GM12878 (cell line): ENCODE data around the gene PPP4R1. TPM values are rescaled to one million over a fixed set of nuclear protein-coding genes. Genes with fewer than 3 reads are reported as not detected.

Experiments used
- ATAC-seq: fragments of 200-7000 bp; cut with Tn5 transposase; 3 replicates; pipeline ENCODE4 v1.9.1; 2020; ENCODE audit warnings: mild to moderate bottlenecking, moderate library complexity
- BruUV-seq: library from RNA; stranded (reverse); fragments of 400-500 nt; replicated peaks from 2 replicates; lab custom pipeline; 2021; lab: Mats Ljungman, UMichigan
- CTCF ChIA-PET: fragments of 300-600 bp; sonication (Branson Sonifier 250); formaldehyde crosslinking; extraction: SDS; loops from one replicate; lab custom pipeline; 2021; ENCODE audit warnings: inconsistent platforms; lab: Yijun Ruan, JAX
- POLR2A ChIA-PET: fragments of 350-600 bp; formaldehyde crosslinking; extraction: SDS; loops from one replicate; lab custom pipeline; 2021; ENCODE audit warnings: inconsistent platforms; lab: Charles Lee
- RAD21 ChIA-PET: fragments of 300-600 bp; sonication (Branson Sonifier 250); formaldehyde crosslinking; loops from one replicate; lab custom pipeline; 2023; ENCODE audit warnings: antibody characterized with exemption; ENCODE audit not compliant: unreplicated experiment; lab: Charles Lee
- SMC1A ChIA-PET: fragments of 300-600 bp; sonication (Branson Sonifier 250); formaldehyde crosslinking; loops from one replicate; lab custom pipeline; 2023; ENCODE audit not compliant: unreplicated experiment, uncharacterized antibody; lab: Charles Lee
- DNase-seq: peaks from one replicate; pipeline ENCODE4 v3.0.0-alpha.2; 2011; ENCODE audit warnings: low read depth, low spot score
- FAIRE-seq: peaks from 3 replicates; lab custom pipeline; 2011; peaks lifted over from hg19 to GRCh38; lab: Jason Lieb, UNC
- H2AFZ ChIP-seq: 2 replicates; pipeline ENCODE4 v1.6.0; 2011; ENCODE audit warnings: low read depth, low read length, control low read depth; ENCODE audit not compliant: control insufficient read depth
- H3K27ac ChIP-seq: 2 replicates; pipeline ENCODE4 v1.5.1; 2011; ENCODE audit warnings: control low read depth; ENCODE audit not compliant: control insufficient read depth, insufficient read depth
- H3K27me3 ChIP-seq, 2 experiments: replicated peaks in 1 of 2; 2 replicates each; pipeline versions ENCODE4 v1.6.0 to v1.6.1; 2011; ENCODE audit warnings: low read length in 1 of 2; ENCODE audit not compliant: control insufficient read depth in 2 of 2, insufficient read depth in 2 of 2
- H3K36me3 ChIP-seq, 2 experiments: 2 replicates each; pipeline ENCODE4 v1.5.1; 2011; ENCODE audit warnings: low read length in 1 of 2; ENCODE audit not compliant: control insufficient read depth in 2 of 2, insufficient read depth in 2 of 2
- H3K4me1 ChIP-seq: 2 replicates; pipeline ENCODE4 v1.6.1; 2011; ENCODE audit warnings: mild to moderate bottlenecking, low read length, moderate library complexity, mixed read lengths; ENCODE audit not compliant: control insufficient read depth, insufficient read depth
- H3K4me2 ChIP-seq: 2 replicates; pipeline ENCODE4 v1.6.0; 2011; ENCODE audit warnings: control low read depth; ENCODE audit not compliant: control insufficient read depth, insufficient read depth
- H3K4me3 ChIP-seq: fragments of 200-600 bp; sonication (generic); 2 replicates; pipeline ENCODE4 v1.5.1; 2016
- H3K79me2 ChIP-seq: 2 replicates; pipeline ENCODE4 v1.6.0; 2011; ENCODE audit warnings: low read length; ENCODE audit not compliant: control insufficient read depth, insufficient read depth
- H3K9ac ChIP-seq: 2 replicates; pipeline ENCODE4 v1.8.0; 2011; ENCODE audit warnings: low read length, control low read depth, mixed read lengths; ENCODE audit not compliant: control insufficient read depth, insufficient read depth
- H3K9me3 ChIP-seq: replicated peaks from 3 replicates; pipeline ENCODE4 v1.5.1; 2011; ENCODE audit warnings: mild to moderate bottlenecking, low read length; ENCODE audit not compliant: control insufficient read depth, insufficient read depth
- H4K20me1 ChIP-seq: 2 replicates; pipeline ENCODE4 v1.6.0; 2011; ENCODE audit not compliant: control insufficient read depth, insufficient read depth
- CREM ChIP-seq: IDR thresholded peaks from 2 replicates; pipeline ENCODE4 v1.6.1; 2014; ENCODE audit warnings: antibody characterized with exemption, low read depth
- CUX1 ChIP-seq: IDR thresholded peaks from 2 replicates; pipeline ENCODE4 v1.6.1; 2012; ENCODE audit warnings: improper control_type of control experiment, low read depth, low read length; ENCODE audit not compliant: insufficient replicate concordance
- FOS ChIP-seq: IDR thresholded peaks from 3 replicates; pipeline ENCODE4 v1.6.1; 2011; ENCODE audit warnings: borderline replicate concordance; ENCODE audit not compliant: insufficient read length; ENCODE audit errors: extremely low read depth
- GABPA ChIP-seq: IDR thresholded peaks from 2 replicates; pipeline ENCODE4 v1.6.1; 2014; ENCODE audit warnings: antibody characterized with exemption, low read depth, mild to moderate bottlenecking, inconsistent platforms
- HDAC2 ChIP-seq: fragments of 200-600 bp; sonication (generic); IDR thresholded peaks from 2 replicates; pipeline ENCODE4 v1.6.1; 2017
- POLR2AphosphoS5 ChIP-seq: IDR thresholded peaks from 2 replicates; pipeline ENCODE4 v1.6.1; 2011; ENCODE audit warnings: mild to moderate bottlenecking, low read length, inconsistent platforms
- SIN3A ChIP-seq: IDR thresholded peaks from 2 replicates; pipeline ENCODE4 v1.6.1; 2012; ENCODE audit warnings: low read depth, low read length, improper control_type of control experiment
- YY1 ChIP-seq: IDR thresholded peaks from 2 replicates; pipeline ENCODE4 v1.6.1; 2011; ENCODE audit warnings: low read depth, mild to moderate bottlenecking, low read length
- ZBTB4 ChIP-seq: fragments of 450-650 bp; formaldehyde crosslinking; IDR thresholded peaks from 2 replicates; pipeline ENCODE4 v1.4.0; 2022; ENCODE audit warnings: mild to moderate bottlenecking, moderate library complexity
- ZNF217 ChIP-seq: fragments of 450-650 bp; IDR thresholded peaks from 2 replicates; pipeline ENCODE4 v1.6.1; 2017; ENCODE audit warnings: antibody characterized with exemption, mild to moderate bottlenecking
- ZNF24 ChIP-seq: fragments of 450-650 bp; IDR thresholded peaks from 2 replicates; pipeline ENCODE4 v1.6.1; 2017; ENCODE audit warnings: antibody characterized with exemption, mild to moderate bottlenecking
- ZSCAN29 ChIP-seq: fragments of 450-650 bp; IDR thresholded peaks from 2 replicates; pipeline ENCODE4 v1.6.1; 2017; ENCODE audit warnings: mild to moderate bottlenecking, moderate library complexity
- WGBS: methylation state at CpG from one replicate; pipeline ENCODE4 v1.1.6; 2016; ENCODE audit warnings: low lambda C conversion rate; ENCODE audit not compliant: insufficient replicate concordance, insufficient coverage; ENCODE audit errors: missing lambda C conversion rate; 5-methylcytosine and 5-hydroxymethylcytosine counted together
- in situ Hi-C: fragments of 300-500 bp; cut with MboI; formaldehyde crosslinking; loops from 9 replicates; pipeline ENCODE4 v1.14.3; 2018; ENCODE audit warnings: mixed read lengths
- intact Hi-C: fragments of 100-400 bp; cut with micrococcal nuclease; formaldehyde crosslinking; loops from one replicate; pipeline ENCODE4 v1.14.2; 2022; ENCODE audit not compliant: unreplicated experiment
- polyA plus RNA-seq, 11 experiments: library from polyadenylated mRNA; depleted of rRNA in 4 of 11; unstranded in 6 of 11; stranded (reverse) in 5 of 11; fragments of >200 nt; fragmentation: Nextera tagmentation in 4 of 11; fragmentation: Illumina TruSeq in 1 of 11; extraction: Ambion mirVana in 4 of 11; extraction: Trizol in 1 of 11; gene quantifications; 1 replicate in 1 of 11; 2 replicates in 10 of 11; pipeline versions ENCODE4 v1.2.1 to v1.2.3, GENCODE V29; 2011 to 2016; ENCODE audit warnings: inconsistent platforms in 2 of 11, missing spikeins in 2 of 11, low read depth in 1 of 11
- total RNA-seq, 4 experiments: library from RNA; depleted of rRNA in 3 of 4; stranded (reverse); fragments of >200 nt in 3 of 4; fragmentation: Illumina TruSeq in 1 of 4; extraction: Trizol in 1 of 4; gene quantifications; 2 replicates each; pipeline versions ENCODE4 v1.2.1 to v1.2.3, GENCODE V29; 2013 to 2021

Gene PPP4R1
- total and polyA plus RNA-seq, 10 of the 15 experiments (the other 5 are each of a cell fraction or from before 2014, with no cell fraction given): 10.9 to 44.4 (median 26.0) TPM

GRCh38 chr18:9571546-9571945 lies 42.8 kb downstream of the PPP4R1 start:
- 100% methylated on average over 3 of the region's 3 CpGs for WGBS
- FAIRE-seq (no peak), DNase-seq (no peak), ATAC-seq (no peak)
- intact Hi-C loops: no loop called here
- H3K36me3 ChIP-seq: peaks cover 0 to 20% of the 10 kb centered on the region in 2 experiments; a peak in 3 of 4 replicates
- H3K4me1 ChIP-seq: no peaks in the 10 kb centered on the region
- in situ Hi-C loops: no loop called here
- no peaks in the 10 kb centered on the region for H3K27me3 ChIP-seq
- no TSS peak for BruUV-seq
- no peaks in the 10 kb centered on the region for H3K9me3 ChIP-seq
- no peaks in the 10 kb centered on the region for H3K79me2 ChIP-seq
- H3K9ac ChIP-seq: no peak overlapping the region
- RAD21 ChIA-PET: no interaction called here
- no peak overlapping the region for H3K4me3 ChIP-seq
- H3K27ac ChIP-seq: no peak overlapping the region
- no peak overlapping the region for H2AFZ ChIP-seq
- POLR2A ChIA-PET: interaction anchor here (0.6 kb wide), 1 partner anchor 666 kb away, joined by 4 read pairs; no protein-coding TSS in a partner anchor
- CTCF ChIA-PET: interaction anchor here (0.7 kb wide), 1 partner anchor 497 kb away, joined by 3 read pairs; no protein-coding TSS in a partner anchor
- SMC1A ChIA-PET: interaction anchor here (1.3 kb wide), 1 partner anchor 18 kb away, joined by 3 read pairs; no protein-coding TSS in a partner anchor
- H4K20me1 ChIP-seq: no peaks in the 10 kb centered on the region
- no peak overlapping the region for H3K4me2 ChIP-seq
- TF ChIP-seq CUX1: no peak
- TF ChIP-seq ZBTB4: no peak
- TF ChIP-seq ZNF24: no peak
- no peak for TF ChIP-seq SIN3A
- no peak for TF ChIP-seq CREM
- no peak for TF ChIP-seq POLR2AphosphoS5
- TF ChIP-seq ZSCAN29: no peak
- no peak for TF ChIP-seq FOS
- no peak for TF ChIP-seq HDAC2
- no peak for TF ChIP-seq YY1
- no peak for TF ChIP-seq ZNF217
- no peak for TF ChIP-seq GABPA
